DOHH2 (cell line): ENCODE measurements around the gene CEMIP2.

Source experiments
- H3F3A ChIP-seq: fragments of 200-600 bp; sonication (generic), shearing (Covaris generic); 2 replicates; pipeline ENCODE4 v1.6.0; 2016; ENCODE audit warnings: antibody characterized with exemption, mild to moderate bottlenecking; ENCODE audit not compliant: control insufficient read depth, insufficient read depth
- H3K27ac ChIP-seq: fragments of 200-600 bp; sonication (generic); 2 replicates; pipeline ENCODE4 v1.5.1; 2014; ENCODE audit warnings: low read depth, mild to moderate bottlenecking, low read length, moderate library complexity
- H3K27me3 ChIP-seq: fragments of 200-600 bp; sonication (generic); 2 replicates; pipeline ENCODE4 v1.6.1; 2014; ENCODE audit warnings: mild to moderate bottlenecking, low read length, mixed read lengths; ENCODE audit not compliant: control insufficient read depth
- H3K36me3 ChIP-seq: fragments of 200-600 bp; sonication (generic); 2 replicates; pipeline ENCODE4 v1.6.1; 2014; ENCODE audit warnings: mild to moderate bottlenecking, low read length, moderate library complexity, mixed read lengths; ENCODE audit not compliant: control insufficient read depth
- H3K4me1 ChIP-seq: fragments of 200-600 bp; sonication (generic); 2 replicates; pipeline ENCODE4 v1.6.1; 2014; ENCODE audit warnings: mild to moderate bottlenecking, low read length, mixed read lengths; ENCODE audit not compliant: control insufficient read depth
- H3K4me2 ChIP-seq: fragments of 200-600 bp; sonication (generic); 2 replicates; pipeline ENCODE4 v1.6.0; 2014; ENCODE audit warnings: mild to moderate bottlenecking, low read length, moderate library complexity
- H3K4me3 ChIP-seq: fragments of 200-600 bp; sonication (generic); 2 replicates; pipeline ENCODE4 v1.5.1; 2014; ENCODE audit warnings: mild to moderate bottlenecking, low read length, mixed read lengths
- H3K79me2 ChIP-seq: fragments of 200-600 bp; sonication (generic); 2 replicates; pipeline ENCODE4 v1.6.1; 2014; ENCODE audit warnings: mild to moderate bottlenecking, low read length, mixed read lengths; ENCODE audit not compliant: control insufficient read depth
- H3K9me2 ChIP-seq: fragments of 200-600 bp; sonication (generic); replicated peaks from 2 replicates; pipeline ENCODE4 v1.6.1; 2014; ENCODE audit warnings: mild to moderate bottlenecking, low read length, mixed read lengths; ENCODE audit not compliant: control insufficient read depth
- H3K9me3 ChIP-seq: fragments of 200-600 bp; sonication (generic); 2 replicates; pipeline ENCODE4 v1.6.1; 2014; ENCODE audit warnings: antibody characterized with exemption, low read length, mixed read lengths; ENCODE audit not compliant: control insufficient read depth, insufficient read depth
- H4K20me1 ChIP-seq: fragments of 200-600 bp; sonication (generic); 2 replicates; pipeline ENCODE4 v1.6.0; 2014; ENCODE audit warnings: low read depth, mild to moderate bottlenecking, antibody characterized with exemption, low read length, moderate library complexity; ENCODE audit not compliant: control insufficient read depth, insufficient read depth
- EZH2phosphoT487 ChIP-seq: fragments of 200-600 bp; sonication (generic); IDR thresholded peaks from 2 replicates; pipeline ENCODE4 v1.6.1; 2017; ENCODE audit warnings: borderline replicate concordance, mild to moderate bottlenecking, antibody characterized with exemption, low read length, moderate library complexity, mixed read lengths
- TF ChIP-seq, protein P1 (sequence below): fragments of 200-600 bp; sonication (generic); IDR thresholded peaks from one replicate; pipeline ENCODE4 v1.5.1; 2014; ENCODE audit warnings: antibody characterized with exemption, mild to moderate bottlenecking, low read depth, low read length; ENCODE audit not compliant: poor library complexity, severe bottlenecking

CEMIP2 gene

DNA sequence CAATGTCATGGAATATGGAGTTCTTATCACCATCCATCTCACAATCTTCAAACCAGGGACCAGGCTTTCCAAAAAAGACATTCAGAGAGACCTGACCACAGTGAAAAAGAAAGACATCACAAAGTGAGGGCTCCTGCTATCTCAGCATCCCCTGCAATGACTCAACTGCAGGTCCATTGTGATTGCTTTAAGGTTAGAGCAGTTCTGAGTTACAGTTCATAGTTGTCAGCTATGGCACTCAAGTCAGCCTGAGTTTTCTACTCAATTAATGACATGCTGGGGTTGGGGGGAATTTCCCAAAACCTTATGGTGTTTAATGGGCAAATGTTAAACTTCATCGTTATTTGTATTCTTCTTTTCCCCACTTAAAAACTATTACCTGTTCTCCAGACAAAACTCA lies 58.9 kb downstream of the CEMIP2 start:
- Histone ChIP-seq H3K4me2 (no peak overlapping the region), H3K27ac (no peak overlapping the region), H3K4me1 (no peaks in the 10 kb centered on the region), H4K20me1 (no peaks in the 10 kb centered on the region), H3K9me3 (no peaks in the 10 kb centered on the region), H3K36me3 (no peaks in the 10 kb centered on the region), H3K4me3 (no peak overlapping the region), H3K27me3 (no peaks in the 10 kb centered on the region), H3F3A (no peaks in the 10 kb centered on the region), H3K79me2 (no peaks in the 10 kb centered on the region), H3K9me2 (no peaks in the 10 kb centered on the region)
- TF ChIP-seq EZH2phosphoT487, result no peak
- TF ChIP-seq, protein P1, sequence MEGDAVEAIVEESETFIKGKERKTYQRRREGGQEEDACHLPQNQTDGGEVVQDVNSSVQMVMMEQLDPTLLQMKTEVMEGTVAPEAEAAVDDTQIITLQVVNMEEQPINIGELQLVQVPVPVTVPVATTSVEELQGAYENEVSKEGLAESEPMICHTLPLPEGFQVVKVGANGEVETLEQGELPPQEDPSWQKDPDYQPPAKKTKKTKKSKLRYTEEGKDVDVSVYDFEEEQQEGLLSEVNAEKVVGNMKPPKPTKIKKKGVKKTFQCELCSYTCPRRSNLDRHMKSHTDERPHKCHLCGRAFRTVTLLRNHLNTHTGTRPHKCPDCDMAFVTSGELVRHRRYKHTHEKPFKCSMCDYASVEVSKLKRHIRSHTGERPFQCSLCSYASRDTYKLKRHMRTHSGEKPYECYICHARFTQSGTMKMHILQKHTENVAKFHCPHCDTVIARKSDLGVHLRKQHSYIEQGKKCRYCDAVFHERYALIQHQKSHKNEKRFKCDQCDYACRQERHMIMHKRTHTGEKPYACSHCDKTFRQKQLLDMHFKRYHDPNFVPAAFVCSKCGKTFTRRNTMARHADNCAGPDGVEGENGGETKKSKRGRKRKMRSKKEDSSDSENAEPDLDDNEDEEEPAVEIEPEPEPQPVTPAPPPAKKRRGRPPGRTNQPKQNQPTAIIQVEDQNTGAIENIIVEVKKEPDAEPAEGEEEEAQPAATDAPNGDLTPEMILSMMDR, result no peak

DNA sequence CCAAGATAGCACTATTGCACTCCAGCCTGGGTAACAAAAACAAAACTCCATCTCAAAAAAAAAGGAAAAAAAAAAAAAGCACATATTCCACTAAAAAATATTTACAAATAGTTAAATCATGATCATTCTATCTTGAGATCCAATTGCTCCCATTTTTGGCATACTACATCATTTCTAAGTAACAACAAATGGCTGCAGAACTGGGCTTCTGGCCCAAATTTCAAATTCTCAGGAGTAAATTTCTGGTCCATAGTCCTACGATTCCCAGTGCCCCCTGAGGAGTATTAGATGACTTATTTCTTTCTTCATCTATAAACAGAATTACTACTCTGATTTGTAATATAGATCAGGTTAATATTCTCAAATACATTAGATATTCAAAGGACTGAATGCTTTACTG lies 62.1 kb downstream of the CEMIP2 start:
- no peak overlapping the region for H3K4me3 ChIP-seq
- no peaks in the 10 kb centered on the region for H3K9me2 ChIP-seq
- H3K9me3 ChIP-seq, result no peaks in the 10 kb centered on the region
- no peaks in the 10 kb centered on the region for H3K79me2 ChIP-seq
- no peak overlapping the region for H3K4me2 ChIP-seq
- TF ChIP-seq, protein P1, result no peak
- TF ChIP-seq EZH2phosphoT487, result no peak
- no peaks in the 10 kb centered on the region for H3K36me3 ChIP-seq
- H3K4me1 ChIP-seq, result no peaks in the 10 kb centered on the region
- no peaks in the 10 kb centered on the region for H4K20me1 ChIP-seq
- no peak overlapping the region for H3K27ac ChIP-seq
- H3K27me3 ChIP-seq, result no peaks in the 10 kb centered on the region
- no peaks in the 10 kb centered on the region for H3F3A ChIP-seq

DNA sequence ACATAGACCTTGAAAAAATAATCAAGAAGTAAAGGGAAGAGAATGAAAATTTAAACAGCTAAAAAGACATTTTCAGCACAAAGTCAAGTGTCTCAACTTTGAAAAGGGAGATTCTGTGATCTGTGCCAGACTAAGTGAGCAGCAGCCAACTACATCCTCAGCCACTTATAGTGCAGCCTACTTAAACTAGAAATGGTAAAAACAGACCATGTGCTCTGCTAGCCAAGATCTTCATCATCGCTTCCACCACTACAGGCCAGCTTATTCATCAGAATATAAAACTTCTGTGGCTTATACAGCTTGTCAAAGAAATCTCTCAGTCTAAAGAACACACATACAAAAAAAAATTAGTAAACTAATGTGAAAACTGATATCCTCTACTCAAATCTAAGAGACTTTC lies 63.5 kb downstream of the CEMIP2 start:
- Histone ChIP-seq H4K20me1 (no peaks in the 10 kb centered on the region), H3K9me2 (no peaks in the 10 kb centered on the region), H3K79me2 (no peaks in the 10 kb centered on the region), H3K4me1 (no peaks in the 10 kb centered on the region), H3K36me3 (no peaks in the 10 kb centered on the region), H3K4me2 (no peak overlapping the region), H3K9me3 (no peaks in the 10 kb centered on the region), H3K4me3 (no peak overlapping the region), H3K27ac (no peak overlapping the region), H3K27me3 (no peaks in the 10 kb centered on the region), H3F3A (no peaks in the 10 kb centered on the region)
- TF ChIP-seq, protein P1, result no peak
- no peak for TF ChIP-seq EZH2phosphoT487
